ENCODE measurements around the gene CLEC16A. TPM values are rescaled to one million over a fixed set of nuclear protein-coding genes. Genes with fewer than 3 reads are reported as not detected.

CLEC16A gene
- total RNA-seq, 1 donor from 2014 or later, result 57.6 TPM

- Mint-ChIP-seq H3K4me3 (no peak overlapping the region), H3K27ac (peak overlapping the region; percentile 59), H3K4me1 (peaks cover 54% of the 10 kb centered on the region), H3K36me3 (ENCODE audit: low read depth) (peaks cover 48% of the 10 kb centered on the region), H3K27me3 (no peaks in the 10 kb centered on the region), H3K9me3 (no peaks in the 10 kb centered on the region)
- ChIA-PET CTCF (no interaction called here), POLR2A (interaction anchor here (0.9 kb wide), 1 partner anchor 11 kb away, joined by 5 read pairs; no protein-coding TSS in a partner anchor)
- intact Hi-C loops (cut with micrococcal nuclease), result no loop called here
- ATAC-seq (ENCODE audit: low read depth) (no peak), DNase-seq (no peak)
- TF ChIP-seq CTCF (IDR thresholded peaks at IDR 0.05), result no peak
These were observed 140.6 kb downstream of the CLEC16A start for GRCh38 chr16:11084876-11085485.

- ATAC-seq (ENCODE audit: low read depth), result no peak
- Mint-ChIP-seq H3K4me1 (peaks cover 45% of the 10 kb centered on the region), H3K36me3 (ENCODE audit: low read depth) (peaks cover 44% of the 10 kb centered on the region), H3K27me3 (no peaks in the 10 kb centered on the region), H3K27ac (peak overlapping the region; percentile 59), H3K4me3 (no peak overlapping the region), H3K9me3 (no peaks in the 10 kb centered on the region)
- ChIA-PET CTCF (no interaction called here), POLR2A (interaction anchor here (0.7 to 0.9 kb wide), 2 partner anchors 10 to 286 kb away, joined by 3 to 5 read pairs; no protein-coding TSS in a partner anchor)
- no peak for TF ChIP-seq CTCF (IDR thresholded peaks at IDR 0.05)
- no peak for DNase-seq
- intact Hi-C loops (cut with micrococcal nuclease), result no loop called here
These were observed 141.6 kb downstream of the CLEC16A start for GRCh38 chr16:11085916-11086315.

GRCh38 chr16:11087691-11088073, 143.3 kb downstream of the CLEC16A start:
- Mint-ChIP-seq H3K4me3 (no peak overlapping the region), H3K27me3 (no peaks in the 10 kb centered on the region), H3K36me3 (ENCODE audit: low read depth) (peaks cover 42% of the 10 kb centered on the region), H3K9me3 (no peaks in the 10 kb centered on the region), H3K27ac (peak overlapping the region; percentile 63), H3K4me1 (peaks cover 38% of the 10 kb centered on the region)
- TF ChIP-seq CTCF (IDR thresholded peaks at IDR 0.05), result no peak
- ChIA-PET CTCF (interaction anchor here (1.1 to 1.7 kb wide), 3 partner anchors 10 to 17 kb away, joined by 3 to 4 read pairs (median 3); no protein-coding TSS in a partner anchor), POLR2A (interaction anchor here (0.6 to 2.7 kb wide), 7 partner anchors 9 to 167 kb away, joined by 3 to 23 read pairs (median 4); no protein-coding TSS in a partner anchor)
- DNase-seq (no peak), ATAC-seq (ENCODE audit: low read depth) (peak; percentile 45)
- intact Hi-C loops (cut with micrococcal nuclease), result no loop called here

- no peak overlapping the region for H3K4me3 Mint-ChIP-seq
- ATAC-seq (ENCODE audit: low read depth) (no peak), DNase-seq (no peak)
- H3K4me1 Mint-ChIP-seq, result peaks cover 44% of the 10 kb centered on the region
- H3K36me3 Mint-ChIP-seq (ENCODE audit: low read depth), result peaks cover 40% of the 10 kb centered on the region
- H3K27me3 Mint-ChIP-seq, result no peaks in the 10 kb centered on the region
- no peak for TF ChIP-seq CTCF (IDR thresholded peaks at IDR 0.05)
- intact Hi-C loops (cut with micrococcal nuclease), result no loop called here
- ChIA-PET POLR2A (interaction anchor here (0.6 to 2.7 kb wide), 6 partner anchors 10 to 167 kb away, joined by 3 to 23 read pairs (median 4); no protein-coding TSS in a partner anchor), CTCF (interaction anchor here (1.1 to 1.7 kb wide), 3 partner anchors 10 to 16 kb away, joined by 3 to 4 read pairs (median 3); no protein-coding TSS in a partner anchor)
- no peaks in the 10 kb centered on the region for H3K9me3 Mint-ChIP-seq
- peak overlapping the region; percentile 63 for H3K27ac Mint-ChIP-seq
These were observed 143.8 kb downstream of the CLEC16A start for GRCh38 chr16:11088074-11088730.

GRCh38 chr16:11088831-11089230, 144.5 kb downstream of the CLEC16A start:
- H3K4me3 Mint-ChIP-seq, result no peak overlapping the region
- no peak for TF ChIP-seq CTCF (IDR thresholded peaks at IDR 0.05)
- H3K27me3 Mint-ChIP-seq, result no peaks in the 10 kb centered on the region
- peaks cover 33% of the 10 kb centered on the region for H3K36me3 Mint-ChIP-seq (ENCODE audit: low read depth)
- ATAC-seq (ENCODE audit: low read depth) (no peak), DNase-seq (no peak)
- H3K4me1 Mint-ChIP-seq, result peaks cover 46% of the 10 kb centered on the region
- H3K9me3 Mint-ChIP-seq, result no peaks in the 10 kb centered on the region
- POLR2A ChIA-PET, result interaction anchor here (1.4 to 7.2 kb wide), 4 partner anchors 9 to 166 kb away, joined by 4 to 82 read pairs (median 14); no protein-coding TSS in a partner anchor
- peak overlapping the region; percentile 50 for H3K27ac Mint-ChIP-seq
- intact Hi-C loops (cut with micrococcal nuclease), result no loop called here
- CTCF ChIA-PET, result interaction anchor here (1.3 to 1.7 kb wide), 2 partner anchors 11 to 13 kb away, joined by 3 to 4 read pairs; no protein-coding TSS in a partner anchor
